ENCODE data around the gene FNDC3B. TPM values are rescaled to one million over a fixed set of nuclear protein-coding genes. Genes with fewer than 3 reads are reported as not detected.

FNDC3B gene
- total RNA-seq, 1 donor, result 221 TPM

DNA sequence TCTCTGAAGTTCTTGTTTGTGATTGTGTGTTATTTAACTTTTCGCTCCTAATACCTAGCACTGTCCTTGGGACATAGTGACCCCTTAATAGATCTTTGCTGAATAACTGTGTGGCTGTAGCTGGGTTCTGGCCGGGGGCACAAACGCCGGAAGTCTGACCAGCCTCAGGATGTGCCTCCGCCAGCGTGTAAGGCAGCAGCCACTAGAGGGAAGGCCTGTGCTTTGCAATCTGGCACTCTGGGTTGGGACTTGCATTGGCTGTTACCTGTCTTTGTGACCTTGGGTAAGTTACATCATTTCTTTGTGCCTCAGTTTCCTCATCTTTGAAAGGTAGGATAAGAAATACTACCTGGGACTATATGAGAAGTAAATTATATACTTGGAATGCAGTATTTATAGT is 250.2 kb downstream of the FNDC3B start:
- H3K4me3 ChIP-seq (ENCODE audit: low read depth, low read length), result no peak overlapping the region
- TF ChIP-seq CTCF (IDR thresholded peaks at IDR 0.05; ENCODE audit: insufficient read depth, low read depth, low read length), result peak; percentile 51
- no peak for DNase-seq (ENCODE audit: low read depth)

GRCh38 chr3:172290457-172290856 is 251.1 kb downstream of the FNDC3B start:
- peak; percentile 2 for TF ChIP-seq CTCF (IDR thresholded peaks at IDR 0.05; ENCODE audit: insufficient read depth, low read depth, low read length)
- no peak for DNase-seq (ENCODE audit: low read depth)
- no peak overlapping the region for H3K4me3 ChIP-seq (ENCODE audit: low read depth, low read length)

- no peak for TF ChIP-seq CTCF (IDR thresholded peaks at IDR 0.05; ENCODE audit: insufficient read depth, low read depth, low read length)
- no peak for DNase-seq (ENCODE audit: low read depth)
- H3K4me3 ChIP-seq (ENCODE audit: low read depth, low read length), result no peak overlapping the region
Observed at GRCh38 chr3:172291650-172292049, 252.3 kb downstream of the FNDC3B start.

- H3K4me3 ChIP-seq (ENCODE audit: low read depth, low read length), result no peak overlapping the region
- no peak for DNase-seq (ENCODE audit: low read depth)
- no peak for TF ChIP-seq CTCF (IDR thresholded peaks at IDR 0.05; ENCODE audit: insufficient read depth, low read depth, low read length)
Observed at GRCh38 chr3:172292422-172292821, 253.0 kb downstream of the FNDC3B start.

- H3K4me3 ChIP-seq (ENCODE audit: low read depth, low read length), result no peak overlapping the region
- TF ChIP-seq CTCF (IDR thresholded peaks at IDR 0.05; ENCODE audit: insufficient read depth, low read depth, low read length), result no peak
- DNase-seq (ENCODE audit: low read depth), result no peak
Observed at GRCh38 chr3:172293093-172293492, 253.7 kb downstream of the FNDC3B start.

DNA sequence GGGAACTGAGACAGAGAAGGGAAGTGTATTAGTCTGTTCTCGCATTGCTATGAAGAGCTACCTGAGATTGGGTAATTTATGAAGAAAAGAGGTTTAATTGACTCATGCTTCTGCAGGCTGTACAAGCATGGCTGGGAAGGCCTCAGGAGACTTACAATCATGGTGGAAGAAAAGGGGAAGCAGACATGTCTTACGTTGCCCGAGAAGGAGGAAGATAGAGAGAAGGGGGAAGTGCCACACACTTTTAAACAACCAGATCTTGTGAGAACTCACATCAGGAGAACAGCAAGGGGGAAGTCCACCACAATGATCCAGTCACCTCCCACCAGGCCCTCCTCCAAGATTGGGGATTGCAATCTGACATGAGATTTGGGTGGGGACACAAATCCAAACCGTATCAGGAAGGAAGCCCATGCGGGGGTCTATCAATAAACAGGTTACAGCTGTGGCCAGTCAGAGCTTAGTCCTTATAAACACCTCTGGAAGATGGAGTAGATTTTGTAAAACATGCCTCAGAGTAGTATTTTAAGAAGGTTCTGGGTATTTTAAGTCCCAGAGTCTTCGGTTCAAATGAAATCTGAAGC is 254.9 kb downstream of the FNDC3B start:
- no peak overlapping the region for H3K4me3 ChIP-seq (ENCODE audit: low read depth, low read length)
- no peak for TF ChIP-seq CTCF (IDR thresholded peaks at IDR 0.05; ENCODE audit: insufficient read depth, low read depth, low read length)
- no peak for DNase-seq (ENCODE audit: low read depth)
